Activated T-helper 9 cell treated with anti-CD3 and anti-CD28 coated beads, Interleukin-2, amount 50 U/mL, for 16 hours (primary cell): ENCODE measurements around the gene C19orf81.
A peak's percentile ranks its signal among the peaks of the same experiment; 100 is the strongest.

ENCODE experiments used
- DNase-seq: peaks from one replicate; pipeline ENCODE4 v3.0.0-alpha.2; 2020; ENCODE audit warnings: low read depth

The C19orf81 gene

DNA sequence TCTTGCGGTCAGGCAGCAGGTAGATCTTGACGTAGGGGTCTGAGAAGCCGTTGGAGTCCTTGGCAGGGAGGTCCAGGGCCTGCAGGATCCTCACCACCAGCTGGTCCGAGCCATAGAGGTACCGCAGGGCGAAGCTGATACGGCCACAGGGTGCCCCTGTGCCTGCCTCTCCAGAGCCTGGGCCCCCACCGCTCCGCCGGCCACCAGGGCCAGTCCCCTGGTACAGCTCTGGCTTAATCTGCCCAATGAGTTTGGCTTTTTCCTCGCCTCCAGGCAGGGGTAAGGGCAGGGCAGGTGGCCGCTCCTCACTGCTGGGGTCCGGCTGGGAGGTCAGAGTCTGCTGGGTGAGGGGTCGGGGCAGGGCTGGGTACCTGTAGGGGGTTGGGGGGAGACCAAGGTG lies 19.4 kb upstream of the C19orf81 start:
- no peak for DNase-seq

DNA sequence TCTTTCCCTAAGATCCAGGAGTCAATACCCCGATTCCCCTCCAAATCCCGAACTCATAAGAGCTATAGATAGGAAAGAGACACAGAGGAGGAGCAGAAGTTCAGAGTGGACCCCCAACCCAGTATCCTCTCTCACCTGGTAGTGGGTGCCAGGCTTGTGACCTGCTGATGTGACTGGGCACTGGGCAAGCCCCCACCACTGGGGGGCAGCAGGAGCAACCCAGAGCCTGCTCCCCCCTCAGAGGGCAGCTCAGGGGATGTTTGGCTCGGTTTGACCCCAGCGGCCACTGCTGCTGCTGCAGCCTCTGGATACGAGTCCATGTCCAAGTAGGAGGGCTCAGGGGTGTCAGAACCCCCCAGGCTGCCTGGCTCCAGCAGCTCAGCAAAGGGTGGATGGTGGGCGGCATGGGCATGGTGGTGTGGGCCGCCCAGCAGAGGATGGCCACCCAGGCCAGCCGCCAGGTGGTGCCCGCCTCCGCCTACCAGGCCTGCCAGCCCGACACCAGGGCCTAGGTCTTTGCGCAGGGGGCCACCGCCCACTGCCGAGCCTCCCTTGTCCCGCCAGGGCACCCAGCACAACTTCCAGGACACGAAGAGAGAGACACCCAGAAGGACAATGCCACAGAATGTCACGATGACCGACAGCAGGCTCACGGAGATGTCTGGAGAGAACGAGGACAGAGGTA lies 17.0 kb upstream of the C19orf81 start:
- DNase-seq, result no peak

DNA sequence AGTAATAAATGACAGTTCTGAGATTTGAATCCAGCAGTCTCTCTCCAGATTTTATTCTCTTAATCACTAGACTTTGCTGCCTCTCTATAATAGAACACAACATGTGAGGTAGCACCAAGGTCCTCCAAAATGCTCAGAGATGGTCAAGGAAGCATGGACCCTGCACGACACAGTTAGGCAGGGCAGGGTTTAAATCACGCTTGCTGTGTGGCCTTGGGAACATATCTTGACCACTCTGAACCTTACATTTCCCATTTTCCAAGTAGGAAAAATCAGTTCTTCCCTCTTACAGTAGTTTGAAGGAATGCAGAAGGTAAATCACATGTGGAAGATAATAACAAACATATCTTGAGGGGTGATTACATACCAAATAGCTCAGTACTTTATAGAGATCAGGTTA lies 15.9 kb upstream of the C19orf81 start:
- DNase-seq, result no peak

DNA sequence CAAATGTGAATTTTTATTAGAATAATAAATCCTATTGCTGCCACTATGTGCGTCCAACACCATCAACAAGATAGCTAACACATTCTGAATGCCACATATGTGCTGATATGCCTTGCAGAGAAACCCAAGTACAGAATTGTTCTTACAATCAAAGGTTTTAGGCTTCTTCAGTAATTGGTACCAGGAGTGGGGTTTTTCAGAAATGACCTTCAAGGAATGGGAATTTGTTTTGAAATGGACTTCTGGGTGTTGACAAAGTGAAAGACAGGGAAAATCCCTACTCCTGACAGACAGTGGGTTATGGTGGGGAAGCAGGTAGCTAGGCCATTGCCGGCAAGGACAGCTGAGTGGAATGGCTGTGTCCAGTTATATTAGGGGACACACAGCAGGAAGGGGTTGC lies 15.3 kb upstream of the C19orf81 start:
- no peak for DNase-seq

DNA sequence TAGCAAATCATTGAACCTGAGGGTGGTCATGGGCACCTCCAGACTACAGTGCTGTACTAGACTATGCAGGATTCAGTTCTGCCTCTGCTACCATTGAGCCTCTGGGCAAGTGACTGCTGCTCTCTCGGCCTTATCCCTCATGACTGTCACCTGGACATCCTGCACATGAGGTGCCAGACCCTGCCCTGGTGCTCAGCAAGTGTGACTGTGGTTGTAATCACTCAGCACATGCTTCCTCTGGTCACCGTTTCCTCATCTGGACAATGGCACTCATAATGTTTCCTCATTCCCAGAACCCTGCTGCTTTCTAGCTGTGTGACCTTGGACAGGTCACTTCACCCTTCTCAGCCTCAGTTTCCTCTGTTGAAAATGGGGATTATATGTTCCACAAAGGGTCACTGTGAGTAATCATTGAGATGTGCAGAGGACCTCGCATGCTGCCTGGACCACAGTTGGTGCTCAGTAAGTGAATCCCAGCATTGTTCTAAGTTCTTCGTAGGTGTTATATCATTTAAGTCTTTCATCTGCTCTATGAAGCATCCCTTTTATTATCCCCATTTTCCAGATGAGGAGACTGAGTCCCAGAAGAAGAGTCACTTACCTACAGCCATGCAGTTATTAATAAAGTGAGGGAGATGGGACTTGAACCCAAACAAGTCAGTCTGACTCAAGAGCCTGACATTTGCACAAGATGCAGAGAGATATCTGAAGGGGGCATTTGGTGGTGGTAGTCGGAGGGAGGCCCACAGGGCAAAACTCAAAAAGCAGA lies 12.7 kb upstream of the C19orf81 start:
- no peak for DNase-seq

DNA sequence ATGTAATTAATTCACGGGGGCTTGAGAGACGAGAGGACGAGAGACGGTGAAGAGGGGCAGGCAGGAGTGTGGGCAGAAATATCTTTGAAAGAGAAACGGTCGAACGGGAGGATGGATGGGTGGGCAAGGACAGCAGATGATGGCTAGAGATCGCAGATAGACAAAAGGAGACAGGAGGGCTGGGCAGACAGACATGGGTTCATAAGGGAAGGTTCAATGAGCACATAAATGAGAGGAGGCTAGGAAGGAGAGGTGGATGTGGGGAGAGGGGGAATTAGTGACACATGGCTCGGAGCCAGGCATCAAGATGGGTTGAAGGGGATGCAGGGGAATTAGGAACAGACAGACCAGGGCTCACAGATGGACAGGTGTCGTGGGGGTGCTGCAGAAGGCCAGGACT lies 10.6 kb upstream of the C19orf81 start:
- DNase-seq, result no peak

DNA sequence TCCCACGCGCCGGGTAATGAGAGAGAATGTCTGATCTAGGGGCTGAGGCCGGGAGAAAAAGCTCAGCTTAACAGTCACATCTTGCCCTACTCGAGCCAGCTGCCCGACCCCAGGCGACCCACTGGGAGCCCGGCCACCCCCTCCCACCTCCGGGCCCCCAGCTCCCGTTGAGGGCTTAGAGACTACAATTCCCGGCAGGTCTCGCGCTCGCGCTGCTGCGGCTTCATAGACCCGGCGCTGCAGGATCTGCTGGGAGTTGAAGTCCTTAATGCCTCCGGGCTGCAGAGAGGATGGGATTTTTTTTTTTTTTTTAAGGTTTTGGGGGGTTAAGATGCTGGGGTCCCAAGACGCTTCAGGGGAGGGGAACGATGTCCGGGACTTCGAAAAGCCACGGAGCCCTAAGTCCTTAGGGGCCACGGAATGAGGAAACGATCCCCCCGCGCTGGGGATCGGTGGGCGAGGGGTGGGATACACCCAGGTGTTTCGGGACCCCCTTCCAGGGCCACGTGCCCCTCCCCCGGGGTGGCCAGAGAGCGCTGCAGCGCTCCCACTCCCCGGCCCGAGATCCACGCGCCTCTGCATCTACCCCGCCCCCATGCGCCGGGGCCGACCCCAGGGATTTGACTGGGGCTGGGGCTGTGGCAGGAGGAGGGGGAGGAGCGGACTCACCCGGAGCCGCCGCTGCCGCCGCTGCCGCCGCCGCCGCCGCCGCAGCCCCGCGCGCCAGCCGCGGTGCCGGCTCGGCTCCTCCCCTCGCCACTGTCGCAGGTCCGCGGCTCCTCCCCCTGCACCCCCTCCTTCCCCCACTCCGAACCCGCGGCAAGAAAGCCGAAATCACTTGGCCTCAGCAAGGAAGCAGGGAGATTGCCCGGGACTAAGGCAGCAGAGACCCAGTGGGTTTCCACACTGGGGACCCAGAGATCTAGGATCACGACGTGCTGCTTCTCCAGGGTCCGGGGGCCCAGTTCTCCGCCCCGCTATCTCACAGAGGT lies 9.8 kb upstream of the C19orf81 start, which contains the start of gene SYT3:
Gene SYT3 (minus strand): TSS at position 761 of the 992 bp plus-strand sequence. CDS start 2,470 bp downstream, outside the sequence.
- no peak for DNase-seq

DNA sequence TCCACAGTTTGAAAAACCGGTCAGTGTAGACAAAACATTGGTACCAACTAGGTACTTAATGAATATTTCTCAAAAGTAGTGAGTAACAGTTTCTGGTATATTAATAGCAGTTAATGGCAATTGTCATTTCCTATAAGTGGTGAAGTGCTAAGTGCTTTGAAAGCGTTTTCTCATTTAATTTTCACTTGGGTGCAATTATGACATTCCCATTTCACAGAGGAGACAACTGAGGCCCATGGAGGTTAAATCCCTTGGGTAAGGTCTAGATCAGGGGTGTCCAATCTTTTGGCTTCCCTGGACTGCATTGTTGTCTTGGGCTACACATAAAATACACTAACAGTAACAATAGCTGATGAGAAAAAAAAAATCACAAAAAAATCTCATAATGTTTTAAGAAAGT lies 8.9 kb upstream of the C19orf81 start:
- DNase-seq, result no peak

DNA sequence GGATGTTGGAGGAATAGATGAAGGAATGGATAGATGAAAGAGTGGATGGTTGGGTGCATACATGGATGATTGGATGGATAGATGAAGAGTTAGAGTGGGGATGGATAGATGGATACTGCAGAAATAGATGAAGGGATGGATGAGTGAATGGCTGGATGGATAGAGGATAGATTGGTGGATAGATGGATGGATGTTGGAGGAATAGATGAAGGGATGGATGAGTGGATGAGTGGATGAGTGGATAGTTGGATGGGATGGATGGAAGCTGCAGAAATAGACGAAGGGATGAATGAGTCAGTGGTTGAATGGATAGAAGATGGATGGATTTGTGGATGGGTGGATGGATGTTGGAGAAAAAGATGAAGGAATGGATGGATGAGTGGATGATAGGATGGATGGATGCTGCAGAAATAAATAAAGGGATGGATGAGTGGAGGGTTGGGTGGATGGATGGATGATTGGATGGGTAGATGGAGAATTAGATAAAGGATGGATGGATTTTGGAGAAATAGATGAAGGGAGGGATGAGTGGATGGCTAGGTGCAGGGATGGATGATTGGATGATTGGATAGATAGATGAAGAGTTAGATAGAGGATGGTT lies 4.8 kb upstream of the C19orf81 start:
- DNase-seq, result no peak

DNA sequence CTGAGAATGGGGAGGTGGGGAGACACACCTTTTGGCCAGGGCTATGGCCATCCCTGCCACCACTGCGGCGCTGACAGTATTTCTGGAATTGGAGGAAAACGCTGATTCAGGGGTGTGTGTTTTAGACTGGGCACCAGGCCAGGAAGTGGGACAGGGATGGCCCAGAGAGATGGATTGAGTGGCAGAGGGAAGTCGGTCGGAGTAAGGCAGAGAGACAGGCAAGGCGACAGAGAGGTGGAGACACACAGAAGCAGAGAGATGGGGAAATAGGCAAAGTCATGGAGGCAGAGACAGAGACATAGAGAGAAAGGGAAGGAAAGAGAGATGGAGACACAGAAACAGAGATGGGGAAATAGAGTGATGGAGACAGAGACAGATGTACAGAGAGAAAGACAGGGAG lies 4.1 kb upstream of the C19orf81 start:
- DNase-seq, result no peak

DNA sequence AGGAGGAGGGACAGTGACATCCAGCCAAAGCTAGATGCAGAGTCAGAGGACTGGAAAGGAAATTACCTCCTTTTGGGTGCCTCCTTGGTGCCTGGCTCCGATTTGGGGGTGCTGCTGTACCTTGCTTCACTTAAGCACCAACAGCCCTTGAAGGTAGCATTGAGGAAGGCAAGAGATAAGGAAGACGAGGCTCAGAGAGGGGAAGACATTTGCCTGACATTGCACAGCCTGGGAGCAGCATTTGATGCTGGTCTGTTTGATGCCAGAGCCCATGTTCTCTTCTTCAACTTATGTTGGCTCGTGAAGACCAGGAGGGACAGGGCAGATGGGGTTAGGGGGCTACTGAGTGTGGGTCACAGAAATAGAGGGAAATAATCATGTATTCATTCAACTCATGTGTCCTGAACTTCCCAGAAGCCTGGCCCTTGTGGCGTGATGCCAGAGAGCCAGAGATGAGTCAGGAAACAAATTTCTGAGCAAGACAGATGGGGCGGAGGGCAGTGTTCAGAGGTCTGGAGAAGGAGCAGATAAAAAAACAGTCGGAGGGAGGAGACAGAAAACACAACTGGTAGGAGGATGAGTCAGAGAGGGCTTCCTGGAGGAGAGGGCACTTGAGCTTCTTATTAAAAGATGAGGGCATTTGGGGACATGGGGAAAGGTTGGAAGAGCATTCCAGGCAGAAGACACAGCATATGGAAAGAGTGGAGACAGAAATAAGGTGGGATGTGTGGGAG lies 3.0 kb upstream of the C19orf81 start:
- no peak for DNase-seq

DNA sequence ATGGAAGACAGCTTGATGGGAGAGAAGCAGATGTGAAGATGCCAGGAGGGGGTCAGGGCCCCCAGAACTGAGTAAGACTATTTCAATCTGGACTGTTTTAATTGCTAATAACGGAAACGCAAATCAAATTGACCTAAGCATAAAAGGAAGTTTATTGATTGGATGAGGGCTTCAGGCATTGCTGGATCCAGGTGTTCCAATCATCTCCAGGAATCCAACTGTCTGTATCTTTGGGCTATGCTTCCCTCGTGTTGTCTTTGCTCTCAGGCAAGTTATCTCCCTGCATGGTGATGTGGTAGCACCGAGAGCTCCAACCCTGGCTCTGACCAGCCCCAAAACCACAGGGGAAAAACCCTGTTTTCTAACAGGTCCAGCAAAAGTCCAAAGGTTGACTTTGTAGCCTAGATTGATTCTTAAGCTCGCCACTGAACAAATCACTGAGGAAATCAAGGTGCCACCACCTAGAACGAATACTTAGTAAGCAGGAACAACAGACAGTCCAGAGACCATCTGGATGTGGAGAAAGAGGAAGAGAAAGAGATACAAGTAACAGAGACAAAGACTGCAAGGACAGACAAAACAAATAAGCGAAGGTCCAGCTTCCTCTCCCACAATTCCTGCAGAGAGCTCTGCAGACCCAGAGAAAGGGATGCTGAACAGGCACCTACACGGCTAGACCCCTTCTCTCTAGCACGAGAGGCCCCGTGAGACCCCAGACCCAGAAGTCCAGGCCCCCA lies 1.2 kb upstream of the C19orf81 start:
- DNase-seq, result no peak

DNA sequence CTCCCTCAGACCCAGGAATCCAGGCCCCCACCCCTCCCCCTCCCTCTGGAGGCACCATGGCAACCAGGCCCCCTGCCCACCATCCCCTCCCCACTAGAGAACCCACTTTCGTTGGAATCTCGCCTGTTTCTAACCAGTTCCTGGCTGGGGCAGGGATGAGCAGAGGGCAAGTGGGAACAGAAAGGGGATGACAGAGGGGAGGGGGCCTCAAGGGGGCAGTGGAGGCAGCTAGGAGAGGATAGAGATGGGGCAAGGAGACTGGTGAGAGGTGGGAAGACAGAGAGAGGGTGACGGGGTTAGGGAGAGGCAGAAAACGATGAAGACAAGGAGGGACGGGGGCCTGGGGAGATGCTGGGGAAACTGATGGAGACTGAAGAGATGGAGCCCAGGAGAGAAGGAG lies 586 bp upstream of the C19orf81 start:
- no peak for DNase-seq

DNA sequence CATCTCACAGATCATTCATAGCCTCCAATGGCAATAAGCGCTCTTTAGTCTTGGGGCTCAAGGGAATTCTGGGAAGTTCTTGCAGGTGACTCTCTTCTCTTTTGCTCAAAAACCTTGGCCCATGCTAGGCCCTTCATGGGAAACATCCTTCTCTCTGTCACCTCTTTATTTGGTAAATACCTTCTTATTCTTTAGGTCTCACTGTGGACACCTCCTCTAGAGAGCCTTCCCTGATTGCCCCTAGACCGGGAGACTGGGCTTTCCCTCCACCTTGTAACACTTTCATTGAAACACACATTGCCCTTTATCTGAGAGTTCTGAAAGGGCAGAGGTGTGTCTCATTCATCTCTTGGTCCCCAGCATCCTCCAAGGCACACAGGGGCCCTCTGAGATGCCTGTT lies 1.9 kb downstream of the C19orf81 start:
- DNase-seq, result no peak

DNA sequence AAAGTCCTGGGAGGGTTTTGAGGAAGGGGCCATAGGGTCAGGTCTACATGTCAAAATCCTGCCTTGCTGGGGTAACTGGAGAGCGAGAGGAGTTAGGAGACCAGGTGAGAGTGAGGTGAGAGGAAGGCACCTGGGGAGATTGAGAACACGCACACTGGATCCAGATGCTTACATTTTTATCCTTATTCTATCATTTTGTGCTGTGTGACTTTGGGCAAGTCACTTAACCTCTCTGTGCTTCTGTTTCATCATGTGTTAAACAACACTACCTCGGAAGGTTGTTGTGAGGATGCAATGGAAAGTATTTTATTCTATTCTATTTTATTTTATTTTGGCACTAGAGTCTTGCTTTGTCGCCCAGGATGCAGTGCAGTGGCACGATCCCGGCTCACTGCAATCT lies 3.5 kb downstream of the C19orf81 start:
- no peak for DNase-seq

DNA sequence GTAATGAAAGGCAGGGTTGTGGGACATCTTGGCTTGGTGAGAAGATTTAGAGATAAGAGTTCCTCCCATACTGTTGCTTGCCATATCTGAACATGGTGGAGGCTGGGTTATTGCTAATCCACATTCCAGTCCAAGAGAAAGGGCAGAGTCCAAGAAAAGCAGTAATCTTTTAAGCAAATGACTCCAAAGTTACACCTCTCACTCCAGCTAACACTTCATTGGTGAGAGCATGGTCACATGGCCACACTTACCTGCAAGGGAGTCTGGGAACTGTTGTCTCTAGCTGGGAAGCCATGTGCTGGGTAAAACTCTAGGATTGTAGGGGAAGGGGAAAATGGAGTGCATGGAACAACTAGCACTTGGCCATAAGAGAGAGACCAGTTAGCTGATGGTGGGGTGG lies 5.6 kb downstream of the C19orf81 start:
- no peak for DNase-seq

DNA sequence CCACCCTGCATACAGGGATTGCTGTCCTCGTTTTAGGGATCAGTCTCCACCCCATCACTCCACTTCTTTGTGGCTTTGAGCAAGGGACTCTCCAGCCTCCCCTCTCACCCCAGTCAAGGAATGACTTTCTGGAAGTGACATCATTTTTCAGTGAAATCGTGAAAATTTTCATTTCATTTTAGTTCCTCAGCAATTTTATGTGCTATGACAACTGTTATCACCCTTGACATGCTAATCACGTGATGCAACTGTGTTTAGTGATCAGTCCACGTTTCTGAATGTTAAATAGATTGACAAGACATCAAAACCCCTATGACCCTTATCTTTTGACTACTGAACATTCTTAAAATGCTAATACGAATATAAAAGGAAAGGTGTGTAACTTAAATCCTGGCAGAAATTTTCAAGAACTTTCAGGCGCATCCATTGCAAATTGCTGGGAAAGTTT lies 8.0 kb downstream of the C19orf81 start:
- DNase-seq, result no peak

DNA sequence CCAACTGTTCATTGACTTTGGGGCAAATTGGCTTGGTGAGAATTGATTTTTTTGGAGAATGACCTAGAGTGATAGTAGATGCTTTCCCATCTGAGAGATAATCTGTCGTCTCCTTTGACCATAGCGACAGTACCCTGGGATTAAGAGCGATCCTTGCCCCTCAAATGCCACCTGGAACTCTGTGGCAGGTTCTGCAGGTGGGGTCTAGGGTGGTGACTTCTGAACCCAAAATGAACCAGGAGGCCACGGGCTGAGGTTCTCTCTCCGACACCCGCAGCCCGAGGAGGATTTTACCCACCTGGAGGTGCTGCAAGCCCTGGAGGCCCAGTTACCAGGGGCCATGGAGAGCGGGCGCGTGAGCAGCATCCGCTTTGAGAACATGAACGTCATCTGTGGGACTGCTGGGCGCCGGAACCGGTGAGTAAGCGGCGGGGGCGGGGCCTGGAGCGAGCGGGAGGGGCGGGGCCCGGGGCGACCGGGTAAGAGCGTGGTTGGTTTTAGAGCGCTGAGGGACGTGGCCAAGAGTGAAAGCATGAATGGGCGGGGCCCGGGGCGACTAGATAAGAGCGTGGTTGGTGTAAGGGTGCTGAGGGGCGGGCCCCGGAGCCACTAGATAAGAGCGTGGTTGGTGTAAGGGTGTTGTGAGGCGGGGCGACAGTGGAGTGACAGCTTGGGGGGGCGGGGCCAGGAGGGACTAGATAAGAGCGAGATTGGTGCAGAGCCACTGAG lies 8.6 kb downstream of the C19orf81 start:
- peak; percentile 62 for DNase-seq

DNA sequence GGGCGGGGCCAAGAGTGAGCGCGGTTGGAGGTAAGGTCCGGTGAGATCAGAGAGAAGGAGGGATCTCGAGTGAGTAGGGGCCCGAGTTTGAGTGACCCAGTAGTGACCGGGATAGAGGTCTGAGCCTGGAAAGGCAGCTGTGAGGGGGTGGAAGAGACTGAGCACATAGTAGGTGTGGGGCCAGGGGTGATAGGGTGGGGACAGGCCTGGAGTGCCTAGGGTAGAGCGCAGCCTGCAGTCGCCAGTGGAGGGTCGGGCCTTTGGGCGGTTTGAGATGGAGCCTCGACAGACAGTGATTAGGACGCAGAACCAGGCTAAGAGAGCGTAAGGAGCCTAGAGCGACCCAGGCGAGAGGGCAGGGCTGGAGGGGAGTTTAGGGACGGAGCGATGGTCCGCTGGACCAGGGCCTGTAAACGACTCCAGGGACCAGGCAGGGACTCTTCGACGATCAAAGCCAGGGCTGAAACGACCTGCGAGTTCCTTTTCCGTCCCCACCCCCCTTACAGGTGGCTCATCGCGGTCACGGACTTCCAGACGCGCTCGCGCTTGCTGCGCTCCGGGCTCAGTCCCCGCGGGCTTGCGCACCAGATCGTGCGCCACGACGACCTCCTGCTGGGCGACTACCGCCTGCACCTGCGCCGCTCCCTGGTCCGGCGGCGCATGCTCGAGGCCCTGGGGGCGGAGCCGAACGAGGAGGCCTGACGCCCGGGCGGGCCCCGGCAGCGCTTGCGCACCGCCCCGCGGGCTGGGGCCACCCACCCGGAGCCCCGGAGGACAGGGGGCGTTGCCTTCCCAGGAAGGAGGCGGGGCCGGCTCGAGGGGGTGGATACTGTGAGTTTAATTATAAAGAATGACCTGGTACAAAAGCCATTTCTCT lies 9.4 kb downstream of the C19orf81 start:
- DNase-seq, result no peak
